GM21619 (cell line): ENCODE results near the gene COG6.

Experiments used
- ATAC-seq: cut with Tn5 transposase; IDR thresholded peaks from one replicate; pipeline ENCODE4 v1.9.1; 2021; ENCODE audit not compliant: unreplicated experiment

The COG6 gene

DNA sequence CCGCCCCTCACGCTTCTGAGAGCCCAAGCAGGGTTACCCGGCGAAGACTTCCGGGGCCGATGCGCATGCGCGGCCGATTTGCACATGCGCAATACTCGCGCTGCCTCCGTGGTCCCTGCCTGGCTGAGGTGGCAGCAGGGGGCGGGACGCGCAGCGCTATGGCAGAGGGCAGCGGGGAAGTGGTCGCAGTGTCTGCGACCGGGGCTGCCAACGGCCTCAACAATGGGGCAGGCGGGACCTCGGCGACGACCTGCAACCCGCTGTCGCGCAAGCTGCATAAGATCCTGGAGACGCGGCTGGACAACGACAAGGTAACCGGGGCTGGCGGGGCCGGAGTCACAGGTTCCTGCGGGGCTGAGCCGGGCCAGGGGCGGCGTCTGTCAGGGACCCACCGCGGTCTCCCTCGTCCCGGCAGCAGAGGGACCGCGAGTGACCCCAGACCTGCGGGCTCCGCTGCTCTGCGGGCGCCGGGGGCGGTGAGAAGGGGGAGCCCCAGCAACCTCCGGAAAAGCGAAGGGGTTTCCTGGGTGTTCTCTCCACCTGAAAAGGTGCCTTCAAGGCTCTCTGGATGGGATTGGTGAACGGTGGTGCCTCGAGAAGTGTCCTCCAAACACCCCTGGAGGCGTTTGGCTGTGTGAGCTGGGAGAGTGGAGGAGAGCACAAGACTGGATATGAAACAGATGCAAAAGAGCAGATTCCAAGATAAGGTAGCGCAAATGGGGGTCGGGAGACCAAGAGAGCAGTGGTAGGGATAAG lies at the start of gene COG6:
Gene COG6, plus strand, starts transcription at position 94 of the 756 bp plus-strand sequence. Its CDS starts 65 bp downstream, at position 159.
- ATAC-seq: peak; percentile 95

DNA sequence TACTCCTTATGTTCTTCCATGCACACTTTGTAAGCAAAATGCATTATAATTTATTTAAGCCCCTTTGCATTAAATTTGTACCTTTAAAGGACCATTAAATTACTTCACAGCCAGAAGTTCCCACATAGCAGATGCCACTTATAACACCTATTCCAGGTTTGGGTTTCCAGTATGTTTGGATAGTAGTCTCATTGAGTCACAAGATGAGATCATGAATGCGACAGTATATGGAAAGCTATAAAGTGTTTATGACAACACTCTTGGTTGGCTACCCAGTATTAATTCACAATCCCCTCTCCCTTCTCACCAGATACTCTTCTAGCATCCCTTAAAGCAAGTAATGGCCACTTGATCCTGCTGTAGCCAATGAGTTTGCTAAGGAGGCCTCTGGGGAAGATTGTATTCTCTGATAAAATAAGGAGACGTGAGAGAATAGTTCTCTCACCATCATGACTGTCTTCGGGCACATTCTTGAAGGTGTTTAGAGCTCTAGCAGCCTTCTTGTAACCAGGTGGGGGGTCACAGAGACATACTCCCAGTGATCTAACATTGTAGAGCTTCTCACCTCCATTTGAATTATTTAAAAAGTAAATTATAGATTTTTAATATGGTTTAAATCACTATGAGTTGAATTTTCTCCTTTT lies 49.7 kb upstream of the COG6 start:
- no peak for ATAC-seq

DNA sequence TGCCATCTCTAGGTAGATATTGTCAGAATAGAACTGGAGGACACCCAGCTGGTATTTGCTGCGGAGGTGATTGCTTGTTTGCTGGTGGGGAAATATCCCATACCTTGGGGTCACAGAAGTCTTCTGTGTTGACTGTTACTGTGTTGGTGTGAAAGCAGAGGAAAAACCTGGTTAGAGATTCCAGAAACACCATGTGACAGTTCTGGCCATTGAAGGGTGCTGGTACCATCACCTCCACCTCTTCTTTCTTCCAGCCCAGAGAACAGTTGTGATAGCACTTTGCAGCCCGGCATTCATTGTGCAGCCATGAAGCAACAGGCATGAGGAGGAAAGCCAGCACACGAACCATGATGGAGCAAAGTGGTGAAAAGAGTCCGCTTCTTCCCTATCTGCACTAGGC lies 47.6 kb upstream of the COG6 start:
- ATAC-seq: no peak

DNA sequence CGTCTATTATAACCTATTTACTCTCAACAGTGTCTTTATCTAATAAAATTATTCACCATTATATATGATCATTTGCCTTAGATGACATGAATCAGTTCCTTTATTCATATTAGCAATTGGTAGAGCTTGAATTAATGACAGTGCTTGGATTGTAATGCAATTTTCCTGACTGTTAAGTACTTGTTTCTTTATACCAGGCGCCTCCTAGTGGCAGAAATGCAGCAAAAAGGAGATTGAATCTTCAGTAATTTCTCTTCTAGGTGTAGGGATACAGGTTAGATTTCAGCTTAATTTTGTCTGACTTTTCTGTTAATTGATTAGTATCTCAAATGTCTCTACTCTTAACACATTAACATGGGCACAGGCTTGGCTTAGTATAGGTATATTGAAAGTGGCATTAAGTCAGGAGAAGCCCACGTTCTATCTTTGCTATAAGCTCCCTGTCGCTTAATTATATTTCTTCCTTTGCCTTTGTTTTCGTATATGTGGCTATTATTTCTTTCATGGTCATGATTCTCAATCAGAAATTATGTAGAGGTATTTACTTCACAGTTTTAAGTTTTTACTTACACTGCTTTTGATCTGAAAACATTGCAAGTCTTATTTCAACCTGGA lies 43.3 kb upstream of the COG6 start:
- no peak for ATAC-seq

DNA sequence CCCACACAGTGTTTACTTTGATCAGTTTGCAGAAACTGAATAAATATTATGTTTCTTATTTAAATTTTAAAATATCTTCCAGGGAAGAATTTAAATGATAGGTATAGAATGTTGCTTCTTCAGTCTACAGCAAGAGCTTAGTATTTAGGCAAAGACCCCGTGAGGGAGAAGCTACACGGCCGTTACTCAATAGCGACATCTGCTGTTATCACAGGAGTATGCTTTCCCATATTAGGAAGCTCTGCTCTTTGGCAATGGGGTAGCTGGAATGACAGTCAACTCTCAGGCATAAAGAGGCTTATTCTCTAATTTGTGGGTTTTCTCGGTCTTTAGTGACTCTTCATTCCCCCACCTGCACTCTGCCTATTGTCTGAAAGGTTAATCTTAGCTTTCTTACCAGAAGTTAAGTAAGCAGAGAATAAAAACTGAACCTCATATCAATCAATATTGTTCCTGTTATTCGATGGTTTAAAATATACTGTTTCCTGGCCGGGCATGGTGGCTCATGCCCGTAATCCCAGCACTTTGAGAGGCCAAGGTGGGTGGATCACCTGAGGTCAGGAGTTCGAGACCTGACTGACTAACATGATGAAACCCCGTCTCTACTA lies 39.3 kb upstream of the COG6 start:
- peak; percentile 74 for ATAC-seq

DNA sequence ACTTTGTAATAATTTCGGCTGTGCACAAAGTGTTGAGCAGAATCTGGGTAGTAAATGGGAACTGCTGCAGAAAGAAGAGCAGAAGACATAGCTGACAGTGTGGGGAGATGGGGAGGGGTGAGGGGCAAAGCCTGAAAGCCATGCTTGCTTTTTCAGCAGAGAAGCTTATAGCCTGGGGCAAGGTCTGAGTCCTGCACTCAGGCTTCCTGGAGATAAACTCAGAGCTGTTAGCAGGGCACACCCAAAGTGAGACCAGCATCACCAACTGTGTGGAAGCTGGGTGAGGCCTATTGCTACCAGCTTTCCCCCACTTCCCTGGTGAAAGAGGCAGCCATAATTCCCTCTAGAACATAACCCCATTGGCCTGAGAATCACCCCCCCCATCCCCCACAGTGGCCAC lies 36.9 kb upstream of the COG6 start:
- no peak for ATAC-seq

DNA sequence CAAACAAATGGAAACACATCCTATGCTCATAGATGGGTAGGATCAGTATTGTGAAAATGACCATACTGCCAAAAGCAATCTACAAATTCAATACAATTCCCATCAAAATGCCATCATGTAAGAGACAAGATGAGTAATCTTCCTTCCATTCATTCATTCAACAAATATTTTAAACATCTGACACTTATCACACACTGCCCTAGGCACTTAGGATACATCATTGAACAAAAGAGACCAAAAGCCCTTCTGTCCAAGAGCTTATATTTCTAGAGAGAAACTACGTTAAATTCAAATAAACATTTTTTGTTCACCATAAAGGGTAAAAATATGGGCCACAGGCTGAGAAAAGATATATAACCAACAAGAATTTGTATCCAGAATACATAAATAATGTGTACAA lies 32.0 kb upstream of the COG6 start:
- no peak for ATAC-seq

DNA sequence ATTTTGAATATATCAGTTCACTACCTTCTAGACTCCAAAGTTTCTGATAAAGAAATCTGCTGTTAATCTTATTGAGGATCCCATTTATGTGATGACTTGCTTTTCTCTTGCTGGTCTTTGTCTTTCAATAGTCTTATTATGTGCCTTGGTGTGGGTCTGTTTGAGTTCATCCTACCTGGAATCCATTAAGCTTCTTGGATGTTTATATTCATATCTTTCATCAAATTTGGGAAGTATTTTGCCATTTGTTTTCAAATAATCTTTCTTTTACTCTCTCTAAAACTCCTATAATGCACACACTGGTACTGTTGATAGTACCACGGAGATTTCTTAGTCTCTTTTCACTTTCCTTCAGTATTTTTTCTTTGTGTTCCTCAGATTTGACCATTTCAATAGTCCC lies 24.2 kb upstream of the COG6 start:
- no peak for ATAC-seq

DNA sequence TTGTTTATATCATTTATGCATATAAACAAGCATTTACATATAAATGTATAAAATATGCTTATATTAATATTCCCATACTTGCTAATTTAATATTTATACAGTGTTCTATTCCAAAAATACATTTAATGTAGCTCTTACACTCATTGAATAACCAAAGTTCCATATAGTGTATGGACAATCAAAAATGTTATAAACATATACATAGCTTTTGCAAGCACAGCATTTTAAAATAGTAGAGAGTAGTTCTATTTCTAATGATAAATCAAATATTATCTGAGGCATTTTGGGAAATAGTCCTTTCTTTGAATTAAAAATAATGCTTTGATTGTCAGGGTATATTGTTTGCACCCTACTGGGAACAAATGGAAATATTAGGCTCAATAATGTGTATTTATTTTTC lies 22.5 kb upstream of the COG6 start:
- no peak for ATAC-seq

DNA sequence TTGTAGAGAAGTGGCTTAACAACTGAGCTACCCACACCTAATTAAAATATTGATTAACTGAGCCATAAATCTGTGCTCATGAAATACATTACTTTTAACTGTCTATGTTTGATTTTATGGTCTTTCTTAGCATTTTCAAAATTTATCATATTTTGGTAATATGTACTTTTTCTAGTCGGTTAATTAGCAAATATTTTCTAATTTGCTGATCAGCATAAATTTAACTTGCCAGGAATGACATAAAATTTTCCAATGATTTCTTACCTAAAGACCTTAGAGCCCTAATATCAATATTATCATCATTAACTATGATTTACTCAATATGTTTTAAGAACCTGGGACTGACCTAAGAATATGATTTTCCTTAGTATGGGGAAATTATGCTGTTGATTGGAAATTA lies 19.9 kb upstream of the COG6 start:
- ATAC-seq: no peak

DNA sequence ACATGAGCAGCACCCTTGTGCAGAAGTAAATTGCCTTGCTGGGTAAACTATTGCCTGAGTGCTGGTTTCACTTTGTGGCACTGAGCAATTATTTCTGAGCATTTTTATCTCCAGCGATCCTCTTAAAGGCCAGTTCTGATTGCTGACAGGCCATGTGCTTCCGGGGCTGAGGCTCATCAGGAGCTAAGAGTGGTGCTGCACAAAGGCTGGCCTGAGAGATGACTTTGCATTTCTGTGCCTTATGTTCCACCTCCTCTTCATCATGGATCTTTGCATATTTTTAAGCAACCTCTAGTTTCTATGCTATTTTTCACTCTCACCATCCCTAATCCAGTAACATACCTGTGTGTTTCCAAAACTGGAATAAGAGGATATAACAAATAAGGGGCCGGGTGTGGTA lies 17.6 kb upstream of the COG6 start:
- ATAC-seq: no peak

DNA sequence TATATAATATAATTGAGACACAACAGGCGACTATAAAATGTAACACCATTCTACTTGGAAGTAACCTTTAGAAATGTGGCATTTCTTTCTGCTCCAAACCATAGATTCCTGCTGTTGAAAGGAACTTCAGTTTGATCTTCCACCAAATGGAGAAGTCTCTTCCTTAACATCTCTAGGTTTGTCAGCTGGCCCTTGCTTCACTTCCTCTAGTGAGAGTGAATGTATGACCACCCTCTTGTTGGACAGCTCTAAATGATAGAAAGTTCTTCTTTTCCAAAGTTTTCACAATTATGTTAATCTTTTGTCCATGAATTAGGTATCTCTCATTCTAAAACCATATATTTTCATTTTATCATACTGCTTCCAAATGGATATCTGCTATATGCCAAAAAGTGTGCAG lies 13.8 kb upstream of the COG6 start:
- no peak for ATAC-seq

DNA sequence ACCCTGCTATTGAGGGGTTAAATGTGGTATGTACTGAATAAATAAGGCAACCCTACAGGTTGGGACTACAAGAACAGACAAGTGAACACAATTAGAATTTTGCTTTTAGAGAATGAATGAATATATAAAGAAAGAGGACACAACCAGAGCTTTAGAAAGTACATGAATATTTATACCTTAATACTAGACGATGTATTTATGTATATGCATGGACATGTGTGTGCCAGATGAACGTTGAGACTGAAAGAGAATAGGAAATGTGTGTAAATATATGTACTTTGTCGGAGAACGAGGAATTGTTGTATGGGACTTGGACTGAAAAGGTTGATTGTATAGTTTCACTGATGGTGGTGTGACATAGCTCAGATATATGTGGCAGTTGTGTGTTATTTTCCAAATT lies 9.3 kb upstream of the COG6 start:
- ATAC-seq: no peak

DNA sequence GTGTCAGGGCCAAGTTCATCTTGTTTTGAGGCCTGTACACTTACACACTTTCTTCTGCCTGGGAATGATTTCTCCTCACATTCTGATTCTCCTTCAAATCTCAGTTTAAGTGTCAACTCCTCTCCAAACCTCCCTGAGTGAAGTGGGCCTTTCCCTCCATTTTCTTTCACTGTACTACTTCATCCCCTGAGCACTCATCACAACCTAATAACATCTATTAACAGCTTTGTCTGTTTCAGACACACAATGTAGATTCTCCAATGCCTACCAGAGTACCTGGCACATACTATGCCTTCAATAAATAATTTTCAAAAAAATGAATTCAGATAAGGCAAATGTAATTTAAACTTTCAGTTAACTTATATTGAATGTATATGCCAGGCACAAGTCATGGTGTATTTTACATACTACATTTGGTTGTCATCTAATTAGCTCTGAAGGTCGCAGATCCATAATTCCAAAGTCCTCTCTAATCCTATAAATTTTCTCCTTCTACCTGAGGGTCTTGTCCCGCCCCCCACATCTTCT lies 357 bp upstream of the COG6 start:
- ATAC-seq: peak; percentile 6

DNA sequence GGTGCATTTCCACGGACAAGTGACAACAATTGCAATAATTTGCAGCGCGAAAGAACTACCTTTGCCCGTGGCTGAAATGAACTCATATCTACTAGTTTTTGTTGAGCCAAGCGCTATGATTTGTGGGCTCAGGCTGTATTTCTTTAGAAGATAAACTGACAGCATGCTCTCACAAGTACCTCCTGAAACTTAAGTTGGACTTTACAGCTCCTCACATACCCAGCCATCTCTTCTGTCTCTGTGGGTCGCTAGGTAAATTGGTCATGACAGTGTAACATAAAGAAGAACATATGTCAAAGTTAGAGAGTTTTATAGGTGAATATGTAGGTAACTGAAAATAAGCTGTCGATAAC lies 839 bp downstream of the COG6 start:
- ATAC-seq: peak; percentile 13

DNA sequence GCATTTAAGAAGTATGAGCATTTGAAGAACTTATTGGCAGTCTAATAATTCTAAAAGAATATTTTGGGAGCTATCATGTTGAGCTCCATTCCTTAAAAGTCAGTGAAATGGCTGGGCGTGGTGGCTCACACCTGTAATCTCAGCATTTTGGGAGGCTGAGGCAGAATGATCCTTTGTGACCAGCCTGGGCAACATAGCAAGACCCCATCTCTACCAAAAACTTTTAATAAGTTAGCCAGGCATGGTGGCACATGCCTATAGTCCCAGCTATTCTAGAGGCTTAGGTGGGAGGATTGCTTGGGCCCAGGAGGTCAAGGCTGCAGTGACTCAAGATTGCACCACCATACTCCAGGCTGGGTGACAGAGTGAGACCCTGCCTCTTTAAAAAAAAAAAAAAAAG lies 8.0 kb downstream of the COG6 start:
- no peak for ATAC-seq

DNA sequence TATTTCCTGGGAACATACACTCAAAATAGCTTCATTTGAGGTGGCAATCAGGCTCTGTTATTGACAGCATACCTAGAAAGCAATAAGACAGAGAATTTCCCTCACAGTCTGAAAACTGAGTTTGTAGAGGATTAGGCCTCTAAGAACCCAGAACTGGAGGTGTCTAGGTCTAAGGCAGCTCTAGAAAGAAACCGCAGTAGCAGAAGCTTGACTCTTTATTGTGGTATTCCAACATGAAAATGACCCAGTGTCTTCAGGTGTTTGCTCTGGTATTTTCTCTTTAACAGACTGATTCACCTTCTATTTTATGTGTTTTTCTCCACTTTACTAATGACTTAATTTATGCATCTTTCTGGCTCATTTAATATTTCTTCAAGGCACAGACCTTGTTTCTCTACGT lies 8.5 kb downstream of the COG6 start:
- ATAC-seq: no peak

DNA sequence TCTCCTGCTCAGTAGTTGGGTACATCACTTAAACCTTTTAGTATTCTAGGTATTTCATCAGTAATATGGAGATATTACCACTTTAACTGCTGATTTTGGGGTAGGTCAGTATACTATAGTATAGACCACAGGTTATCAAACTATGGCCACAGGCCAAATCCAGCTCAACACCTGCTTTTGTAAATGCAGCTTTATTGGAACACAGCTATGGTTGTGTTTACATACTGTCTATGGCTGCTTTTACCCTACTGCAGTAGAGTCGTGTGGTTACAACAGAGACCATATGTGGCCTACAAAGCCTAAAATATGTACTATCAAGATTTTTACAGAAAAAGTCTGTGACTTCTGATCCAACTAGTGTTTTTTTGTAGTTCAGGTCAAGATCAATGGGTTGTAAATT lies 10.3 kb downstream of the COG6 start:
- no peak for ATAC-seq

DNA sequence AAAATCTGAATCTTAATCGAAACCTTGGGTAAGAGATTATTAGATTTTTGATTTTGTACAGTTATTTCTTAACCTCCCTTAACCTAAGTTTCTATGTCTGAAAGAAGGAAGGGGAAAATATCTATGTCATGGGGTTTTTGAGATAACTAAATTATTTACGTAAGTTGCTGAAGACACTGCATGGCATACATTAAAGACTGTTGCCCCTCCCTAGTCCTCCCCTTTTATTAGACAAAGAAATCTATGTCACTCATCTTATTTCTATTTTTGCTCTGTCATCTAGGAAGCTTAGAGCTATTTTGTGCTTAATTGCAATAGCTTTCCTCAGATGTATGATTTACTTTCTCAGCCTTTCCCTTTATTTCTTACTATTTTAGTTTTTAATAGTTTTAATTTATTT lies 15.0 kb downstream of the COG6 start:
- no peak for ATAC-seq

DNA sequence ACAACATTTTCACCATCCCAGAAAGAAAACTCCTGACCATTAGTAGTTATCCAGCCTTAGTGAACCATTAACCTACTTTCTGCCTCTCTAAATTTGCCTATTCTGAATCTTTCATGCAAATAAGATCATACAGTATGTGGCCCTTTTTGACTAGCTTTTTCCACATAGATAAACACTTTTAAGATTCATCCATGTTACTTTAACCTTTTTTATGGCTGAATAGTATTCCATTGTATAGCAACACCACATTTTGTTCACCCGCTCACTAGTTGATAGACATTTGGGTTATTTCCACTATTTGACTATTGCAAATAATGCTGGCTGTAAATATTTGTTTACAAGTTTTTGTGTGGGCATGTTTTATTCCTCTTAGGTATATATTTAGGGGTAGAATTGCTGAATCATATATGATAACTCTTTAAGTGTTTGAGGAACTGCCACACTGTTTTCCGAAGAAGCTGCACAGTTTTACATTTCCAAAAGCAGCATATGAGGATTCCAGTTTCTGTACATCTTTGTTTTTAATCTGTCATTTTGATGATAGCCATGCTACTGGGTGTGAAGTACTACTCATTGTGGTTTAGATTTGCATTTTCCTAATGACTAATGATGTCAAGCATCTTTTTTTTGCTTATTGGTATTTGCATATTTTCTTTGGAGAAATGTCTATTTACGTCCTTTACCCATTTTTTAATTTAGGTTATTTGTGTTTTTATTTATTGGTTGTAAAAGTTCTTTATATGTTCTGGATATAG lies 17.1 kb downstream of the COG6 start:
- ATAC-seq: no peak

DNA sequence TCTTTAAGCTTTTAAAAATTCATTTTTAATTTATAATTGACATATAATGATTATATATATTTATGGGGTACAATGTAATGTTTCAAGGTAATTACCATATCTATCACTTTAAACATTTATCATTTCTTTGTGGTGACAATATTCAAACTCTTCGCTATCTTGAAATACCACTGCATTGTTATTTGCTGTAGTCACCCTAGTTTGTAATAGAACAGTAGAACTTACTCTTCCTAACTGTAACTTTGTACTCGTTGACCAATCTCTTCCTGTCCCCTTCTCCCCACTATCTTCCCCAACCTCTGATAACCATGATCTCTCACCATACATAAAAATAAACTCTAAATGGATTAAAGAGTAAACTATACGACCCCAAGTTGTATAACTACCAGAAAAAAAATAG lies 20.4 kb downstream of the COG6 start:
- no peak for ATAC-seq
